HEK293 (cell line): ENCODE results near the gene ATG4B.

Source experiments
- GLIS2 ChIP-seq: fragments of 450-650 bp; formaldehyde crosslinking; IDR thresholded peaks from 2 replicates; pipeline ENCODE4 v1.5.1; 2016; ENCODE audit warnings: missing biosample characterization, missing genetic modification characterization
- ZBTB17 ChIP-seq: fragments of 450-650 bp; formaldehyde crosslinking; IDR thresholded peaks from 2 replicates; pipeline ENCODE4 v1.5.1; 2016; ENCODE audit warnings: missing biosample characterization, missing genetic modification characterization
- ZNF792 ChIP-seq: fragments of 450-650 bp; formaldehyde crosslinking; IDR thresholded peaks from 2 replicates; pipeline ENCODE4 v1.5.1; 2016; ENCODE audit warnings: missing biosample characterization, missing genetic modification characterization

GRCh38 chr2:241633561-241633960 lies 3.9 kb upstream of the ATG4B start:
- TF ChIP-seq GLIS2 (tag by site-specific recombination) (no peak), ZBTB17 (tag by site-specific recombination) (no peak), ZNF792 (no peak)
